HCEC 1CT (cell line): Measurements from ENCODE around the gene CLPSL2.
"Not testable (repeated sequence)": the region's sequence is repeated elsewhere in the genome, so short reads cannot be mapped to it uniquely, and the experiment has no call there.

ENCODE experiments used
- DNase-seq: peaks from one replicate; pipeline ENCODE4 v3.0.0-alpha.2; 2017

The CLPSL2 gene, protein sequence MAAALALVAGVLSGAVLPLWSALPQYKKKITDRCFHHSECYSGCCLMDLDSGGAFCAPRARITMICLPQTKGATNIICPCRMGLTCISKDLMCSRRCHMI

GRCh38 chr6:35776364-35777215 is at the start of gene CLPSL2:
TSS of gene CLPSL2 (plus strand) at chr6:35776598. CDS start at chr6:35776619, 21 bp downstream.
- no peak for DNase-seq

DNA sequence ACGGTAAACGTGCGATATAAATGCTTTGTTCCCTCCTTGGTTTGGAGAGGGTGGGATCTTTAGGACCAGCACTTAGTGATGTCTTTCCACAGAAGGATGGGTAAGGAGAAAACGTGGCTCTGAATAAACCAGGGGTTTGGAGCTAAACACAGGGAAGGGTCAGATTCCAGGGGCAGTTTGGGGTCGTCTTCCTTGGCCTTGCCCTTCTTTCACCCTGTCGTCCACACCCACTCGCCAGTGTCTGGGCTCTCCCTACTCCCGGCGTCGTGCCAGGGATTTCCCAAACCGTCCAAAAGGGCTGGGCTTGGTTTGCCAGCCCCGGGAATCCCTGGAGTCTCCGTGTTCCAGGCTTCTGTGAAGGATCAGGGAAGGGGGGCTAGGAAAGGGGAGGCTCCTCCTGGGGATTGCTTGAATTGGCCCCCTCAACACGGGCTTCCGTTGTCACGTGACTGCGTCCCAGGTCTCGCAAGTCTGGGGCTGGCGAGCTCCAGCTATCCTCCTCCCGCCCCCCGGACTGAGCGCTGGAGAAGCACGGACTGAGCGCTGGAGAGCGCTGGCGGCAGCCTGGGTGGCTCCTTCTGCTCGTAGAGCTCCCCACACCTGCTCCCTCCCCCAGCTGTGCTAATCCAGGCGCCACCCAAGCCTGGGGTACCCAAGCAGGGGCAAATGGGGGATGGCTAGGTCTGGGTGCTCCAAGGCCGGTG is 49.0 kb upstream of the CLPSL2 start:
- peak; percentile 81 for DNase-seq

- peak; percentile 99 for DNase-seq
These were observed 48.3 kb upstream of the CLPSL2 start for GRCh38 chr6:35727935-35728682.

DNA sequence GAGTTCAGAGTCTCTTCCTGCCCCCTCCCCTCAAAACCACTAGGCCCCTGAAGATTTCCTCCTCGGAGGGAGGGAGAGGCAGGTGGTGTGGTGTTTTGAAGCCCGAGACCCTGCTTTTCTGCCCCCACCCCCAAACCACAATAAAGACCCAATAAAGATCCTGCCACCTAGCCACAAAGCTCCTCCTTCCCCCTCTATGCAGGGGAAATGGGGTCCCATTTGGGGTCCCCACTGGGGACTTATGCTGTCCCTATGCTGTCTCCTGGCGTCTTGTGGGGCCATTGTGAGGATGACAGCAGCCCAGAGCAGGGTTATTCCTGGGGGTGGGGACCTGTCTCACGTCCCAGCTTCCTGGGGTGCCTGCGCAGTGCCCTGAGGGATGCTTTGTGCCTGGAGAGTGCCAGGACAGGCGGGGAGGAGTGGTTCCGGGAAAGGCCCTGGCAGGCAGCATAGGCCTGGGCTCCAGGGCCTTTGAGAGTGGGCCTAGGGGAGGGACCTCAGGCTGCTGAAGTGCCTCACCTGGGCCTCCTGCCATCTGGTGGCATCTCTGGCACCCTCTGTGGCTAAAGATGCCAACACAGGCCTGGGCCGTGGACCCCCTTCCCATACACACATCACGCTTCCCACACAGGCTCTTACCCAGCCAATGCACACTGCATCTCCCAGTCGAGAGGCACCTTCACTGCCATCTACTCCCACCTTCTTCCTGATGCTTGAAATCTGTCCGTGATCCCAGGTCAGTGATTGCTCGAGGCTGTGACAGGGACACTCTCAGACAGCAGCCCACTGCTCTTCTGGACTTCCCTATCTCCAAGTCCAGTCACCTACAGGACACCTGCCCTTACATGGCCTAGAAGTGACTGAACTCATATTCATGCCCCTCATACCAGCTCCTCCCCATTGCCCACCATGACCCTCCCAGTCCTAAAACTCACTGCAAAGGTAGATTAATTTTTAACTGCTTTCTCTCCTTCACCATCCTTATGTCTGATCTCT is 47.4 kb upstream of the CLPSL2 start:
- no peak for DNase-seq

- no peak for DNase-seq
These were observed 46.7 kb upstream of the CLPSL2 start for GRCh38 chr6:35729722-35730121.

DNA sequence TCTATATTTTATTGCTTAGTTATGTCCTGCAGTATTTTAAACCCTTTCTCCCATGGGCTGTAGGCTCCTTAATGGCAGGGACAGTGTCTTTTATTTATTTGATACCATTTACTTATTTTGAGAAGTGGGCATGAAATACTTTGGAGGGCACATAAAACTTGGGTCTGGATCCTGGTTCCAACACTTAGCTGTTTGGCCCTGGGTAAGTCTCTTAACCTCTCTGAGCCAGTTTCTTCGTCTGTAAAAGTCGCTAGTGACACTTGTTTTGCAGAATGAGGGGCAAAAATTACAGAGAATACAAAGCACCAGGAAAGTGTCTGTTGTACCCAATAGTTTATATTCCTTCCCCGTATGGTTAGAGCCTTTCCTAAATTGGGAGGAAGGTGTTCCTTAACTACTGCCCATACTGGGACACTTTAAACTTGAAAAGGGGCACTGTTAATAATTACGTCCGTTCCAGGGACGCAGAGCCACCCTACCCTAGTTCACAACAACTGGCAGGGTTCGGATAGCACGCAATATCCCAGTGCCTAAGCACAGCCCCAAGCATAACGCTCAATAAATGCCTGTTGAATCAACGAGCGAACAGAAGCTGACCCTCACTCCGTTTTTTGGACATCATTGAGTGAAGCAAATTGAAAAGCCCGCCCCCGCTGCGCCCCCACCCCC is 45.5 kb upstream of the CLPSL2 start:
- no peak for DNase-seq

DNA sequence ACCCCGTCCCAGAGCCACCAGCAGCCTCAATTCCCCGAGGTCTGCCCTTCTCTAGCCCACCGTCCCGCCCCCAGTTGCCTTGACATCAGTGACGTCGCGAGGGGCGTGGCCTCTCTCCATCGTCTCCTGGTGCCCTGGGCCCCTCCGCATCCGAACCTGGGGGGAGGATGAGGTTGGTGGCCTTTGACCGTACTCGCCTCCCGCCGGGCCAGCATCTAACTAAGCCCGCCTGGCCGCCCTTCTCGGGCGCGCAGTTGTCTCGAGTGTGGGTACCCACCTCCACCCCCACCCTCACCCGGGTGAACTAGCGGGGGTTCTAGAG is 45.0 kb upstream of the CLPSL2 start:
- DNase-seq = peak; percentile 79

GRCh38 chr6:35731736-35732532 is 44.5 kb upstream of the CLPSL2 start:
- DNase-seq = peak; percentile 96

GRCh38 chr6:35733633-35734032 is 42.8 kb upstream of the CLPSL2 start:
- no peak for DNase-seq

- DNase-seq = not testable (repeated sequence)
These were observed 42.1 kb upstream of the CLPSL2 start for GRCh38 chr6:35734319-35734718.

GRCh38 chr6:35735452-35735851 is 40.9 kb upstream of the CLPSL2 start:
- DNase-seq = no peak

DNA sequence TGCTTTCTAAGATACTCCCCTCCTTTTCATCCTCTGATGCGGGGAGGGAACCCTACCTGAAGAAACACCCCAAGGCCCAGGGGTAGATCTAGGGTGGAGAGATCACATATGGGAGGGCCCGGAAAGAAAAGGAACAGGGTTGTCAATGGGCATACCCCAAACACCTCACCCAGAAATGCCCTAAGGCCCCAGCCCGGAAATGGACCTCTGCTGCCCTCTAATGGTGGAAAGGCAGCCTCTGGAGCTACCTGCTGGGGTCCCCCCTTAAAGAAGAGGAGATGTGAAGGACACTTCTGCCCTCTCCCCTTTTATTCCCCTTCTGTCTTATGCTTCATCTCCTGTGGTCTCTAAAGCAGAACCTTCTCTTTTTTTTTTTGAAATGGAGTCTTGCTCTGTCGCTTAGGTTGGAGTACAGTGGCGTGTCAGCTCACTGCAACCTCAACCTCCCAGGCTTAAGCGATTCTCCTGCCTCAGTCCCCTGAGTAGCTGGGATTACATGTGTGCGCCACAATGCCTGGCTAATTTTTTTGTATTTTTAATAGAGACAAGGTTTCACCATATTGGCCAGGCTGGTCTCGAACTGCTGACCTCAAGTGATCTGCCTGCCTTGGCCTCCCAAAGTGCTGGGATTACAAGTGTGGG is 40.0 kb upstream of the CLPSL2 start:
- DNase-seq = peak; percentile 21

DNA sequence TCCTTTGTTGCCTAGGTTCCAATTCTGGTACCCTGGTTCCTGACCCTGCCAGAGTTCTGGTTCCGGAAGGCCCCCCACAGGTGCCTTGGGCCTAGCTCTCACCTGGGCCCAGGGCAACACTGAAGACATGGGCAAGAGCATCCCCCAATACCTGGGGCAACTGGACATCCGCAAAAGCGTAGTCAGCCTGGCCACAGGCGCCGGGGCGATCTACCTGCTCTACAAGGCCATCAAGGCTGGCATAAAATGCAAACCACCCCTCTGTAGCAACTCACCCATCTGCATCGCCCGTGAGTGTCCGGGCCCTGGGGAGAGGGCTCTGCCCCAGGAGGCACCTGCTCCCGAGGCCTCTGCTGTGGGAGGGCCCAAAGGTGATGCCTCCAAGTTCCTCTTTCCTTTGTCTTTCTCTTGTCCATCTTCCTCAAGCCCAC is 39.4 kb upstream of the CLPSL2 start, which contains the start of gene ARMC12:
TSS of gene ARMC12 (plus strand) at position 51 of the 431 bp plus-strand sequence. CDS start at position 128, 77 bp downstream.
- DNase-seq = no peak

GRCh38 chr6:35737413-35738211 is 38.8 kb upstream of the CLPSL2 start:
- DNase-seq = peak; percentile 90

GRCh38 chr6:35739645-35740524 is 36.5 kb upstream of the CLPSL2 start:
- no peak for DNase-seq

DNA sequence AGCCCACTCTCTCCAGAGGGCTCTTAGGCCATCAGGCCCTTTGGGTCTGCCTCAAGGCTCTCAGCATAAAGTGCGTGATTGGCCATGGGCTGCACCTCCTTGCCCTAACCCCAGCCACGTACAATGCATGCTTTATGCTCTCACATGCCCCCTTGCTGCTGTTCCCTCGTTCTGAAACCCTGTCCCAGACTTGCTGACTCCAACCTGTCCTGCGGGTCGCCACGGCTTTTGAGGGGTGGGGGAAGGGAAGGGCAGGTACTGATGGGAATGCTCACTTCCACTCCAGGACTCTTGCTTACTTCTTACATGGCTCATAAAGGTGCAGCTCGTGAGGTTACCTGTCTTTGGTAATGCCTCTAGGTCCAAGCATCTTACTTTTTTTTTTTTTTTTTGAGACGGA is 33.6 kb upstream of the CLPSL2 start:
- no peak for DNase-seq

DNA sequence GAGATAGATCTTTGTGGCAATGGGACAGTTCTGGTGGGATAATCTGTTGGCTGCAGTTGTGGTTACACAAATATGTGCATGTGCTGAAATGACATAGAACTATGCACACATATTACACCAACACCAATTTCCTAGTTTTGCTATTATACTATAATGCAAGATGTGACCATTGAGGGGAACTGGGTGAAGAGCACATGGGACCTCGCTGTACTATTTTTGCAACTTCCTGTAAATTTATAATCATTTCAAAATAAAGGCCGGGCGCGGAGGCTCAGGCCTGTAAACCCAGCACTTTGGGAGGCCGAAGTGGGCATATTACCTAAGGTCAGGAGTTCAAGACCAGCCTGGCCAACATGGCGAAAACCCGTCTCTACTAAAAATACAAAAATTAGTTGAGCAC is 30.9 kb upstream of the CLPSL2 start:
- no peak for DNase-seq

GRCh38 chr6:35746516-35746915 is 29.9 kb upstream of the CLPSL2 start:
- DNase-seq = no peak
